Measurements from ENCODE around the gene GLIS2. TPM values are rescaled to one million over a fixed set of nuclear protein-coding genes. Genes with fewer than 3 reads are reported as not detected.
A peak's percentile ranks its signal among the peaks of the same experiment; 100 is the strongest.

GLIS2 gene
- total and polyA plus RNA-seq, 2 of the 4 experiments (the other 2 are of a cell fraction) = 0.36 to 8.4 TPM

GRCh38 chr16:4350365-4350786, 34.5 kb downstream of the GLIS2 start:
- DNase-seq (no peak), ATAC-seq (ENCODE audit: low read depth) (no peak)
- H2AK5ac ChIP-seq (ENCODE audit: low read depth, low read length) = peak overlapping the region; percentile 99
- TF ChIP-seq RAD21 (IDR thresholded peaks at IDR 0.05; ENCODE audit: low read length) (no peak), RFX5 (IDR thresholded peaks at IDR 0.05; ENCODE audit: low read depth, low read length) (no peak), NFE2L2 (IDR thresholded peaks at IDR 0.05; ENCODE audit: low read depth, low read length) (no peak), CHD1 (IDR thresholded peaks at IDR 0.05; ENCODE audit: low read depth, low read length) (no peak), FOS (IDR thresholded peaks at IDR 0.05; ENCODE audit: low read depth, low read length) (no peak), RCOR1 (IDR thresholded peaks at IDR 0.05; ENCODE audit: insufficient replicate concordance, low read length) (no peak), SMC3 (IDR thresholded peaks at IDR 0.05; ENCODE audit: low read depth, low read length) (no peak)
- peak overlapping the region; percentile 98 for H3K23ac ChIP-seq (ENCODE audit: low read depth, low read length)
- dilution Hi-C loops (cut with HindIII; ENCODE audit: low sequenced_read_pairs, unreplicated experiment) (no loop called here), in situ Hi-C loops (cut with MboI; ENCODE audit: low sequenced_read_pairs) (no loop called here), intact Hi-C loops (cut with micrococcal nuclease) (loop anchor here (2.0 kb wide), 2 partner anchors 36 to 44 kb away; no protein-coding TSS in a partner anchor)
- H3K4me3 ChIP-seq (ENCODE audit: insufficient read depth, low read depth, low read length) = peak overlapping the region; percentile 86
- H2AK9ac ChIP-seq (replicated peaks; ENCODE audit: low read depth, low read length, poor library complexity) = peak overlapping the region; percentile 90
- H3K9me3 ChIP-seq (ENCODE audit: control insufficient read depth, insufficient read depth, low read length) = no peaks in the 10 kb centered on the region
- H3K9me1 ChIP-seq (ENCODE audit: insufficient read depth, low read length) = peaks cover 12% of the 10 kb centered on the region; the same call in 1 of the 2 replicates
- H3K36me3 ChIP-seq (ENCODE audit: control insufficient read depth, insufficient read depth, low read length) = no peaks in the 10 kb centered on the region; the same call in 1 of the 2 replicates
- H2BK120ac ChIP-seq (ENCODE audit: low read depth, low read length) = peak overlapping the region; percentile 0; the same call in 1 of the 2 replicates
- peak overlapping the region; percentile 82 for H3K27ac ChIP-seq (ENCODE audit: insufficient read depth, low read length)
- peak overlapping the region; percentile 99 for H3K4me2 ChIP-seq (ENCODE audit: low read depth, low read length)
- BruUV-seq (replicated peaks) = no TSS peak
- H3K4ac ChIP-seq (ENCODE audit: low read depth, low read length) = peak overlapping the region; percentile 89
- 32% methylated on average over 17 of the region's 24 CpGs; no CpG with 5 or more reads in 1 of the 2 experiments for WGBS, 2 experiments (ENCODE audit: extremely low coverage in 2 of 2, insufficient read length in 1 of 2)
- peak overlapping the region; percentile 49 for H2BK5ac ChIP-seq (ENCODE audit: low read depth, low read length, poor library complexity, severe bottlenecking)
- H3K27me3 ChIP-seq (ENCODE audit: control insufficient read depth, insufficient read depth, low read length) = no peaks in the 10 kb centered on the region
- POLR2A ChIA-PET (ENCODE audit: unreplicated experiment) = no interaction called here
- H2BK15ac ChIP-seq (ENCODE audit: low read depth, low read length) = no peak overlapping the region
- H4K8ac ChIP-seq (ENCODE audit: low read depth in 2 of 2, low read length in 2 of 2) = peak overlapping the region; percentile 36 to 82; a peak in 3 of 4 replicates
- peaks cover 10% of the 10 kb centered on the region for H3K4me1 ChIP-seq (ENCODE audit: control insufficient read depth, insufficient read depth, low read length)
- H3K18ac ChIP-seq (ENCODE audit: low read depth, low read length) = peak overlapping the region; percentile 39; the same call in 1 of the 2 replicates
- no peak overlapping the region for H2BK20ac ChIP-seq (ENCODE audit: low read depth, low read length)
- H3K9ac ChIP-seq (ENCODE audit: low read depth, low read length) = peak overlapping the region; percentile 98
- H4K91ac ChIP-seq (ENCODE audit: insufficient read depth, low read depth, low read length) = peak overlapping the region; percentile 53; the same call in 1 of the 2 replicates
- peak overlapping the region; percentile 92 for H2AFZ ChIP-seq (replicated peaks; ENCODE audit: low read length, poor library complexity)
- peak overlapping the region; percentile 67 for H3K56ac ChIP-seq (ENCODE audit: extremely low read depth, insufficient read depth, low read length)
- H3K79me1 ChIP-seq (ENCODE audit: low read depth in 1 of 2, low read length in 2 of 2) = peaks cover 19 to 51% of the 10 kb centered on the region in 2 experiments
- peak overlapping the region; percentile 33; the same call in 1 of the 2 replicates for H4K5ac ChIP-seq (ENCODE audit: low read depth, low read length)
- H4K20me1 ChIP-seq (ENCODE audit: insufficient read depth, low read length) = peaks cover 40% of the 10 kb centered on the region
- CTCF ChIA-PET = interaction anchor here (0.5 kb wide), 1 partner anchor 253 kb away, joined by 8 read pairs; no protein-coding TSS in a partner anchor
- H3K14ac ChIP-seq (replicated peaks; ENCODE audit: low read depth, low read length) = peak overlapping the region; percentile 93

All from IMR-90 (cell line).